ENCODE measurements around the gene CNRIP1.

Gene CNRIP1

DNA sequence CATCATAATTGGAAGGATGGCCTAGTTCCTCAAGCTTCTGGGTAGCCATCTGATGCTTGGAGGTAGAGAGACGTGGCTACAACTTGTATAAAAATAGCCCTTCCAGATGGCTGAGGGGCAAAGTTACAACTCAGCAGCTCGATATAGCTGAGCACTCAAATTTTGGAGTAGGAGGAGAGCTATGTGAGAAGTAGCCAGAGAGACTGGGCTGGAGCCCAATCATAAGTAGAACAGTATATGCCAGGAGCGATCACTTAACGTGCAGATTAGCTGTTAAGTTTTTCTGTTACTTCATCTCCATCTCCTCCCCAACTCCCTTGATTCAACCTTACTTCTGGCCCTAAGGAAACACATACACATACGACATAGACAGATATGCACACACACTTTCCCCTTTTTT, 28.8 kb downstream of the CNRIP1 start:
- ChIA-PET CTCF (interaction anchor here (1.3 to 2.1 kb wide), 4 partner anchors 95 to 174 kb away, joined by 3 to 21 read pairs (median 4); no protein-coding TSS in a partner anchor), POLR2A (ENCODE audit: low non-redundant PET) (no interaction called here)
- DNase-seq (ENCODE audit: low spot score) = no peak
- no peak for TF ChIP-seq CTCF (conservative IDR thresholded peaks at IDR 0.05; ENCODE audit: low read depth)
- H3K27ac ChIP-seq = no peak overlapping the region

DNA sequence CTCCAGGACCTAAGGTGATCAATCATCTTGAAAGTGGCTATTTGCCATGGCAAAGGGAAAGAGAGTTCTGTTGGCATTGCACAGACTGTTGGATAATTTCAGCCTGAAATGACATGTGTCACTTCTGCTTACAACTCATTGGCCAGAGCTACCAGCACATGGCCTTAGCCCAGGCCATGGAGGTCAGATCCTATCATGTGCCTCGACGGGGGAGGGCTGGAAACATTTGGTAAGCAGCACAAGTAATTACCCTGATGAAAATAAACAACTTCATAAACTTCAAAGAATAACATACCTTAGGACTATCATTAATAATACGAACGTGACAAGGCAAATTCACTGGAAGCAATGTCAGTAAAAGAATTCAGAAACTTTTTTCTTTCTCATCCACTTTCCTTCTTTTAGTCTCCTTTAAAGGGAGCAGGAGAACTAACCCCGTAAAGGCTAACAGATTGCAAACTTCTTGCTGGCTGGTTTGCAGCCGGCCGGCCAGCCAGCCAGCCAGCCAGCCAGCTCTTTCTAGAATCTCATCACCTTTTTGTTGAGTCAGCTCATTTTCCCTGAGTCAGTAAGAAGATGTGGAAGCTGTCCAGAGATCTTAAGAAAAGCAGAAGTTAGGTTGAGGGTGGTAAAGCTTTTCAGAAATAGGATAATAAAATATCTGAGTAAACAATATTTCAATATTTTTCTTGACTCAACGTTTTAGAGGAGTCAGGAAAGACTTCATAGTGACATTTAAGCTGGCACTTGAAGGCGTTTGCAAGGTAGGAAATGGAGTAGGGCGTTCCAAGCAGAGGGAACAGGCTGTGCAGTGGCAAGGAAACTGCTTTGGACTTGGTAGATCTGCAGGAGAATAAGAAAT, 31.9 kb downstream of the CNRIP1 start:
- no peak for DNase-seq (ENCODE audit: low spot score)
- peak overlapping the region; percentile 66 for H3K27ac ChIP-seq
- ChIA-PET POLR2A (ENCODE audit: low non-redundant PET) (no interaction called here), CTCF (interaction anchor here (0.9 to 1.9 kb wide), 2 partner anchors 70 to 166 kb away, joined by 5 to 7 read pairs; no protein-coding TSS in a partner anchor)
- no peak for TF ChIP-seq CTCF (conservative IDR thresholded peaks at IDR 0.05; ENCODE audit: low read depth)

DNA sequence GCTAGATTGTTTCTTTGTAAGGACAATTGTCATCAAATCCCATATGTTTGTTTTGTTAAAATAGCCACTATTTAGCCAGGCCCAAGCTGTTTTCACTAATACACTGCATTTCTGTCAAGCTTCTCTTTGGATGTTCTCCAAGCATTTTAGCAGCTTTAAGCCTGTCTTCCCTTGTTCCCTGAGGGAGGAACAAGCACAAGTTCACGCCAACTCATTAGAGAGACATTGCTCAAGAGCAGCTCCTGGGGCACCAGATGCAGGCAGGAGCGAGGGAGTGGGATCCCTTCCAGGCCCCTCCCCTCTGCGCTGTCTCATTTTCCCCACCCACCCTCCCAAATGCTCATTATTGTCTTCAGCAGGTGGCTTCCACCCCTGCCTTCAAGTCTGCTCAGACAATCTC, 34.9 kb downstream of the CNRIP1 start:
- peak overlapping the region; percentile 83 for H3K27ac ChIP-seq
- ChIA-PET POLR2A (ENCODE audit: low non-redundant PET) (no interaction called here), CTCF (interaction anchor here (1.6 kb wide), 1 partner anchor 163 kb away, joined by 4 read pairs; no protein-coding TSS in a partner anchor)
- DNase-seq (ENCODE audit: low spot score) = peak; percentile 25
- no peak for TF ChIP-seq CTCF (conservative IDR thresholded peaks at IDR 0.05; ENCODE audit: low read depth)

DNA sequence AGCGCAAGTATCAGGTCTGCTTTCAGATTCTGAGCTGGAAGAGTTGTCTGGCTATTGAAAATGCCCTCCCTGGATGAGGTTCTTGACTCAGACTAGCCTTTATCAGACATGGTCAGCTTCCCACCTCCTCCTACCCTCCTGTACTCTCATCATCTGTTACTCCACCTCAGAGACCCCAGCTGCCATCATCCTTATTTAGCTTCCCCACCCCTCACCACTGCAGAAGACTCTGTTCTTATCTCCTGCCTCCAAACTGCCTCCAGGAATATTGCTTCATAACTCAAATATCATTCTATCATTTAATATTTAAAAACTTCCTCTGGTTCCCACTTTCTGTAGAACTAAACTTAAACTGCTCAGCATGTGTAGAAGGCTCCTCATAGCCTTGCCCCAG, 36.3 kb downstream of the CNRIP1 start:
- no peak for DNase-seq (ENCODE audit: low spot score)
- CTCF ChIA-PET = interaction anchor here (0.6 to 1.8 kb wide), 6 partner anchors 9 to 161 kb away, joined by 3 to 20 read pairs (median 4); no protein-coding TSS in a partner anchor
- no peak overlapping the region for H3K27ac ChIP-seq
- no peak for TF ChIP-seq CTCF (conservative IDR thresholded peaks at IDR 0.05; ENCODE audit: low read depth)
- POLR2A ChIA-PET (ENCODE audit: low non-redundant PET) = no interaction called here

- peak; percentile 53 for DNase-seq (ENCODE audit: low spot score)
- no peak overlapping the region for H3K27ac ChIP-seq
- ChIA-PET CTCF (interaction anchor here (0.6 to 1.8 kb wide), 11 partner anchors 9 to 928 kb away, joined by 3 to 20 read pairs (median 3); no protein-coding TSS in a partner anchor), POLR2A (ENCODE audit: low non-redundant PET) (no interaction called here)
- TF ChIP-seq CTCF (conservative IDR thresholded peaks at IDR 0.05; ENCODE audit: low read depth) = peak; percentile 83
Observed at GRCh38 chr2:68282811-68283418, 36.8 kb downstream of the CNRIP1 start.

DNA sequence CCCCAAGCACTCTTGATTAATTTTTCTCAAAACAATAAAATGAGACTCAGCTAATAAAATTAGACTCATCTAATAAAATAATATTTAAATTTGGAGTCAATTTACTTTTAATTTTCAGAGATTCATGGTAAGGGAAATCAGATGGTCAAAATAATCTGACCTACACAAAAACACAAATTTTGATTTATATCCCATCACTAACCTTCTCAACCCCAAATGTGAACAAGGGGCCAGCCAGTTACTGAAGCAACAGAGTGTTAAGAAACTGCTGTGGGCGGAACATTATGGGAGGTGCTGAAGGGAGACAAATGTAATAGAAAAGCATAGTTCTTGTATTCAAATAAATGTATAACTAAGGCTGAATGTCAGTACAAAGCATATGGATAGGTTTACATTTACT, 39.0 kb downstream of the CNRIP1 start:
- TF ChIP-seq CTCF (conservative IDR thresholded peaks at IDR 0.05; ENCODE audit: low read depth) = no peak
- DNase-seq (ENCODE audit: low spot score) = no peak
- POLR2A ChIA-PET (ENCODE audit: low non-redundant PET) = no interaction called here
- CTCF ChIA-PET = no interaction called here
- no peak overlapping the region for H3K27ac ChIP-seq

All from RWPE1 (cell line).